NCI-H748 treated with DMSO at 0.1 percent for 48 hours (cell line): Measurements from ENCODE around the gene NOX3.
A peak's percentile ranks its signal among the peaks of the same experiment; 100 is the strongest.

Source experiments
- DNase-seq: peaks from one replicate; lab custom pipeline; 2025; lab: John Stamatoyannopoulos, UW

NOX3 gene

GRCh38 chr6:155434096-155434495 is 21.5 kb downstream of the NOX3 start:
- DNase-seq = no peak

- no peak for DNase-seq
These were observed 23.3 kb downstream of the NOX3 start for GRCh38 chr6:155432293-155432692.

DNA sequence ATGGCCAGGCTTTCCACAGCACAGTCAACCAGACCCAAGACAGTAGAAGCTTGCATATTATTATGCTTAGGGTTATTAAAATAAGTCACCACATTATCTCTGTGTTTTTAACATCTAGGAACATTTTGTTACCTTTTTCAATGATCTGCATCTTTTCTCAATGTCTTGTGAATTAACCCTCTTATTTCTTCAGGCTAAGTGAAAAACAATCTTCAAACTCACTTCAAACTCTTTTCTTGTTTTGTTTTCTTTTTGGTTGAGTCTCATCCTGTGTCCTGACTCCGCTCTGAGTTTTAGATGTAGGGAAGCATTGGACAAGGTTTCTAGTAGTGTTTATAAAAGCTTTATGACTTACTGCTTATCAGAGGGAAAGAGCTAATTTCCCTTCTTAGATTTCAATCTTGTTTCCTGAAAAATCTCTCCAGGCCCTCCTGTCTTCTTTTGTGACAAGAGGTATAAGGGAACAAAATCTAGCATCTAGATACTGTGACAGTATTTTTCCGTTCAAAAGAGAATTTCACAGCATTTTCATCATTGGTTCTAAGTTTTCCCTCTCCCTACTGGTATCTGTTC is 26.2 kb downstream of the NOX3 start:
- no peak for DNase-seq

DNA sequence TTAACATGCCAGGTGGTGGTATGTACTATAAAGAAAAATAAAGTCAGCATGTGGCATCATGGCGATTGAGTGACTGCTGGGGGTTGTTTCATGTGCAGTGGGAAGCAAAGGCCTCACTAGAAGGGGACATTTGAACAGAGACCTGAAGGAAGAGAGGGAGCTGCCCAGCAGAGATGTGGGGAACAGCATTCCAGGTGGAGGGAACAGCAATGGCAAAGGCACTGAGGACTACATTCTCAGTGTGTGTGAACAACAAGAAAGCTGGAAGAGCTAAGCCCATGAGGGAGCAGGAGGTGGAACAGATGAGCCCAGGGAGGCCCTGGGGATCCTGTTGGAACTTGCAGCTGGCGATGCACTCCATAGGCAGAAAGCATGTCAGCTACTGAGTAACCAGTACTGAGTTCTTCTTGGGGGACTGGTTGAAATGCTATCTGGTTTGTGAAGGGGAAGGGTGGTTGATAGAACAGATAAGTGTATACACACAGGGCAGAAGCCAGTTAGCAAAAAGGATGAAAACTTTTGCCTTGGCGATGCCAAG is 29.2 kb downstream of the NOX3 start:
- DNase-seq = no peak

- no peak for DNase-seq
These were observed 31.5 kb downstream of the NOX3 start for GRCh38 chr6:155424181-155424580.

DNA sequence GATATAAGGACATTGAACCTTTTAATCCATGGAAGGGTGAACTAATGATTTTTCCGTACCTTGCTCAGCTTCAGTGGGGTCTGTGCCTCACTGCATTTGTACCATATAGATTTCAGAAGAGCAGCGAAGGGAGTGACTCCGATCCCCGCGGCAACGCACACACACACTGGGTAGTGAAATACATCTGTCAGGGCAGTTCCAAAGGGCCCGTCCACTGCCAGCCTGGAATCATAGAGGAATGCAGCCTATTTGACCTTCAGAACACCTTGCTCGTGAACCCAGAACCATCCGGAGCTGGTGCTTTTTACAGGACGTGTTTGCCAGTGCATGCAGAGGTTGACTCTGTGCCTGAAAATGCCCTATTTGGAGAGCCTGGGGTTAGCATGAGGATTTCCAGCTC is 33.0 kb downstream of the NOX3 start:
- DNase-seq = no peak

- DNase-seq = no peak
These were observed 35.1 kb downstream of the NOX3 start for GRCh38 chr6:155420492-155420891.

DNA sequence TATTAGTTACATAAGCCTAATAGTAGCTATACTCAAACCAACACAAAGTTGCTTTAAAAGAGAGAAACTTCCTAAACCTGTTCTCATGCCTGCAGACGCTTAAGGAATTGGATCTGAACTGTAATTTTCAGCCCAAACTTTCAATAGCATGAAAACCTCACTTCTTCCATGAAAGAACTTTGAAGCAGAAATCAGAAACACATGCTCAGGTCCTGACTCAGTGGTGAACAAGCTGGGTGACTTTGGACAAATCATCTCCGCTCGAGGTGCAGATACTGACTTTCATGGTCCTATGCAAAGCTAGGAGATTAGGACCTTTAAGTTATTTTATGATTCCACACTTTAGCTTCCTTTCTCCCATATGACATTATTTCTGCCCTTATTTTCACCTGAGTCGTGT is 36.5 kb downstream of the NOX3 start:
- DNase-seq = no peak

DNA sequence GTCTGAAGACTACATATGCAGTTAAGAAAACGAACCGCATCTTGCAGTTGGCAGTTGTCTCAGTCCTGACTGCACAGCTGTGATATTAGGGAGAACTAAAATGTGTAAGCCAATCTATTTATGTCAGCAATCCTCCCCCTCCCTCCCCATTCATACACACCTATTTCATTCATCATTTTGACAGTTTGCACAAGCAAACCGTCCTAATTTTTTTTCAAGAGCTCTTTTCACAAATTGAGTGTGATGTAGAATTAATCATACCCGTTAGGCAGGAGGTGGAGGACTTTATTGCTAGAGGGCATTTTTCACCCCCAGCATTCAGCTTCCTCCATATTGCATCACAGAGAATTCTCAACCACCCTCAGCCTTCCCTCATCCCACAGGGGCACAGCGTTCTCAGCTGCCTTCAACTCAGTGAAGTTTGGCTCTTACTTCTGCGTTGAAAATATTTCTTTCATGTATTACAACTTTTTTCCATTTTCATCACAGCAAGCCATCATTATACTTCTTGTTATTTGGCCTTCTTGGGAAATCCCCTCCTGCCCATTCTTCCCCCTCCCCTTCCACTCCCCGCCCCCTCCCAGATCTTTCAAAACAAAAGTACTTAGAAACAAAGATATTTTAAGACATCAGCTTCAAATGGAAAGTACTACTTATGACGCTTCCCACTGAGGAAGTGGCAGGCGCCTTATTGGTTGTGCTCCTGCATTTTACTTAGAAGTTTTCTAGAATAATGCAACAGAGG is 37.5 kb downstream of the NOX3 start:
- DNase-seq = peak; percentile 58

GRCh38 chr6:155417454-155417853 is 38.2 kb downstream of the NOX3 start:
- no peak for DNase-seq

DNA sequence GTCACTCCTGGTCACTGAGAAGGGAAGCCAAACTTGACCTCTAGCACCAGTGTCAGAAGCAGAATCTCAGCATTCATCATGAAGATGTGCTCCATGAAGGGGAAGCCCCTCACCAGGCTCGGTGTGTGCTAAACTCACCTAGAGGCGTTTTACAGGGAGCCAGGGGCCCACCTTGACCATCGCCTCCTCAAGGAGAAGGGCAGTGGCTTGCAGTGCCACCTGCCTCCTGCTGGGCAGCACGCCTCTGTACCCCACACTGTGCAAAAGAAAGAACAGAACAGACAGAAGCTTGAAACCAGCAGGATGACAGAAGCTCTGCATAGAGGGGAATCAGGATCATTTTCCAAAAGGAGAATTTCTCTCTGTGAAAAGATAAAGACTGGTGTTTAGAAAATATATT is 39.7 kb downstream of the NOX3 start:
- DNase-seq = no peak

DNA sequence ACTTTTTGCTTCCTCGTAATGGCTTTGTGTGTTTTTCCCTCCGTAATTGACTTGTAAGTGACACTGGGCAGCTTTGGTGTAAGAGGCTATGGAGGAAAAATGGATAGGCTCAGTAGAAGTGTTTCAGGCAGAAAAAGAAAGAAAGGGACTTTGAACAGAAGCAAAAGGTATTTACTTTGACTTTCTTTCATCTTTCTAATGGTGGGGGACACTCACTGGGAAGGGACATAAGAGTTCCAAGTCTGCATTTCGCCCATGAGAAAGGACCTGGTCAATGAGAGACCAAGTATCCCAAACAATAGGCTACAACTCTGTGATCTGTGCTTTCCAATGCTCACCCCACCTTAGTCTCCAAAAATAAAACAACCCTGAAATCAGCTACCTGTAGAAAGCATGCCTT is 41.6 kb downstream of the NOX3 start:
- DNase-seq = no peak

DNA sequence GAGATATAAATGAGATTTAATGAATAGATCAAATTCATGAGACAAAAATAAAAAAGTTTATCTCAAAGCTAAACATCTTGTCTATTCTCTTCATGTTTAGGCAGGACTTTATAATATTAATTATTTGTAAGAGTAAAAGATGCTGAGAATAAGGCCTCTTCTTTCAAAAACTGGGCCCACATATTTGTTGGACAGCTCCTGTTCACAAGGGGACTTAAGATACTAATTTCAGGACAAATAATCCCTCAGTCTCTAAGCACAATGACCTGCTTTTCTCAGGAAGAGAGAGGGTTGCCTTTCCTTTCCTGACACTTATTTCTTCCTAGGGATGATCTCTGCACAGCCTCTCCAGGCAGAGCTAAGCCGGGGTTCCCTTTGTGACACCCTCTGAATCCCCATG is 43.3 kb downstream of the NOX3 start:
- DNase-seq = no peak

- DNase-seq = peak; percentile 20
These were observed 44.2 kb downstream of the NOX3 start for GRCh38 chr6:155411154-155412052.

GRCh38 chr6:155409391-155409790 is 46.2 kb downstream of the NOX3 start:
- no peak for DNase-seq

GRCh38 chr6:155408981-155409380 is 46.7 kb downstream of the NOX3 start:
- DNase-seq = no peak

GRCh38 chr6:155408231-155408630 is 47.4 kb downstream of the NOX3 start:
- no peak for DNase-seq

GRCh38 chr6:155406801-155407200 is 48.8 kb downstream of the NOX3 start:
- no peak for DNase-seq

- DNase-seq = no peak
These were observed 50.7 kb downstream of the NOX3 start for GRCh38 chr6:155404937-155405336.

DNA sequence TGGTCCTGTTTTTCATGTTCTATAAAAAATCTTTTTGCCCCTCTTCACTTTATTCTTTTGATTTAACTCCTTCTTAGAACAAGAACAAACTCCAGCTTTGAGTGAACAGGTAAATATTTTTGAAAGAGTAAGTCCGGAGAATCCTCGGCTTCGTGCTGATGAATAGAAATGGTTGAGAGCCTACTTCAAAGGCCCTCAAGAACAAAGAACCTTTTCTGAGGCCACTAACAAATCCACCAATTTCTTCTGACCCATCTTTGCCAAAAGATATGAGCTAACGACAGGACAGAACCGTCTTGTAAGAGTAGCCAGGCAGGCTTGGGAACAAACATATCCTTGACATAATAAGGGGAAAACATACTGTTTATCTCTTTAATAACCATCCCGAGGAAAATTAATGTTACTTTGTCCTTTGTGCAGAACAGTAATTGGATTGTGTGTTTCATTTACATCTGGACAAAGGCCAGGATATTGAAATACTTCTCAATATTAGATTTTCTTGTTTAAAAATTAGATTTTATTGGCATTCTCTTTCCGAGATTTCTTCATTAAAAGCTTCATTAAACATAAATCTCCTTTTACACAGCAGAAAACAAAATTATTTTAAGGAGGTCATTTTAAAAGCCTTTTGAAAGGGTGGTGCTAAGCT is 52.9 kb downstream of the NOX3 start:
- no peak for DNase-seq

GRCh38 chr6:155400654-155400965 is 55.0 kb downstream of the NOX3 start:
- DNase-seq = no peak
